GM12878 (cell line): ENCODE data around the gene NUP62. TPM values are rescaled to one million over a fixed set of nuclear protein-coding genes. Genes with fewer than 3 reads are reported as not detected.

Experiments used
- ASH2L ChIP-seq: fragments of 300-600, 200-600 bp; sonication (generic); IDR thresholded peaks from 2 replicates; pipeline ENCODE4 v1.6.1; 2017; ENCODE audit warnings: low read depth, mild to moderate bottlenecking, borderline replicate concordance
- ATF7 ChIP-seq: fragments of 450-650 bp; IDR thresholded peaks from 2 replicates; pipeline ENCODE4 v1.6.1; 2016; ENCODE audit warnings: low read depth, mild to moderate bottlenecking
- BMI1 ChIP-seq: fragments of 450-650 bp; IDR thresholded peaks from 2 replicates; pipeline ENCODE4 v1.6.1; 2016; ENCODE audit warnings: mild to moderate bottlenecking, moderate library complexity, borderline replicate concordance
- CBFB ChIP-seq: IDR thresholded peaks from 2 replicates; pipeline ENCODE4 v1.6.1; 2016; ENCODE audit warnings: antibody characterized with exemption, low read depth
- CBX5 ChIP-seq: sonication (generic); IDR thresholded peaks from 2 replicates; pipeline ENCODE4 v1.6.1; 2016; ENCODE audit warnings: low read depth, moderate library complexity, mild to moderate bottlenecking, inconsistent platforms
- CEBPB ChIP-seq, 2 experiments: fragments of 150-350 bp in 1 of 2; IDR thresholded peaks; 2 replicates each; pipeline ENCODE4 v1.6.1; 2012 to 2014; ENCODE audit warnings: low read depth in 2 of 2, low read length in 2 of 2, borderline replicate concordance in 1 of 2, inconsistent platforms in 1 of 2
- E2F4 ChIP-seq: IDR thresholded peaks from 2 replicates; pipeline ENCODE4 v1.6.1; 2012; ENCODE audit warnings: low read depth, low read length, improper control_type of control experiment
- EED ChIP-seq: sonication (generic); IDR thresholded peaks from 2 replicates; pipeline ENCODE4 v1.6.1; 2016; ENCODE audit warnings: antibody characterized with exemption, low read depth
- EGR1 ChIP-seq, 2 experiments: IDR thresholded peaks; 1 replicate in 1 of 2; 2 replicates in 1 of 2; pipeline ENCODE4 v1.6.1; 2011 to 2012; ENCODE audit warnings: low read depth in 2 of 2, low read length in 2 of 2, borderline replicate concordance in 1 of 2, mild to moderate bottlenecking in 1 of 2, moderate library complexity in 1 of 2
- GATAD2B ChIP-seq: fragments of 450-650 bp; conservative IDR thresholded peaks from 2 replicates; pipeline ENCODE4 v1.6.1; 2017; ENCODE audit warnings: low read depth, mild to moderate bottlenecking, moderate library complexity
- HDAC2 ChIP-seq: fragments of 200-600 bp; sonication (generic); IDR thresholded peaks from 2 replicates; pipeline ENCODE4 v1.6.1; 2017
- KDM1A ChIP-seq: fragments of 200-600 bp; sonication (generic); IDR thresholded peaks from 2 replicates; pipeline ENCODE4 v1.6.1; 2016; ENCODE audit warnings: borderline replicate concordance
- MXI1 ChIP-seq: fragments of 150-350 bp; IDR thresholded peaks from 2 replicates; pipeline ENCODE4 v1.6.1; 2011; ENCODE audit warnings: low read depth, mild to moderate bottlenecking, inconsistent platforms, low read length, improper control_type of control experiment
- NR2C1 ChIP-seq: fragments of 450-650 bp; IDR thresholded peaks from 2 replicates; pipeline ENCODE4 v1.6.1; 2017; ENCODE audit warnings: antibody characterized with exemption, mild to moderate bottlenecking, moderate library complexity
- PML ChIP-seq: IDR thresholded peaks from 2 replicates; pipeline ENCODE4 v1.6.1; 2012; ENCODE audit warnings: low read length, inconsistent platforms
- POLR2AphosphoS5 ChIP-seq: IDR thresholded peaks from 2 replicates; pipeline ENCODE4 v1.6.1; 2011; ENCODE audit warnings: mild to moderate bottlenecking, low read length, inconsistent platforms
- RCOR1 ChIP-seq: conservative IDR thresholded peaks from 2 replicates; pipeline ENCODE4 v1.6.1; 2012; ENCODE audit warnings: low read depth, low read length, improper control_type of control experiment
- RFX5 ChIP-seq: IDR thresholded peaks from 2 replicates; pipeline ENCODE4 v1.6.1; 2011; ENCODE audit warnings: low read depth, low read length, improper control_type of control experiment
- SKIL ChIP-seq: fragments of 450-650 bp; IDR thresholded peaks from 2 replicates; pipeline ENCODE4 v1.6.1; 2017; ENCODE audit warnings: mild to moderate bottlenecking, low read depth, inconsistent platforms; ENCODE audit not compliant: poor library complexity, severe bottlenecking
- SMAD1 ChIP-seq: fragments of 450-650 bp; IDR thresholded peaks from 2 replicates; pipeline ENCODE4 v1.6.1; 2018; ENCODE audit warnings: mild to moderate bottlenecking, low read depth; ENCODE audit not compliant: partially characterized antibody
- SMARCA5 ChIP-seq: fragments of 450-650 bp; IDR thresholded peaks from 2 replicates; pipeline ENCODE4 v1.6.1; 2017; ENCODE audit warnings: mild to moderate bottlenecking
- SREBF1 ChIP-seq: IDR thresholded peaks from 2 replicates; pipeline ENCODE4 v1.6.1; 2012; ENCODE audit warnings: mild to moderate bottlenecking, low read length
- SRF ChIP-seq, 2 experiments: IDR thresholded peaks; 2 replicates each; pipeline ENCODE4 v1.6.1; 2011; ENCODE audit warnings: low read depth in 2 of 2, low read length in 2 of 2, mild to moderate bottlenecking in 1 of 2, moderate library complexity in 1 of 2
- SUPT20H ChIP-seq: IDR thresholded peaks from 2 replicates; pipeline ENCODE4 v1.6.1; 2011; ENCODE audit warnings: low read depth, mild to moderate bottlenecking, low read length, moderate library complexity, borderline replicate concordance; ENCODE audit not compliant: control insufficient read depth
- WRNIP1 ChIP-seq: IDR thresholded peaks from 2 replicates; pipeline ENCODE4 v1.6.1; 2011; ENCODE audit warnings: low read depth, low read length, improper control_type of control experiment, borderline replicate concordance
- ZBTB33 ChIP-seq: fragments of 450-650 bp; IDR thresholded peaks from 2 replicates; pipeline ENCODE4 v1.6.1; 2017; ENCODE audit warnings: mild to moderate bottlenecking
- ZNF622 ChIP-seq: fragments of 450-650 bp; IDR thresholded peaks from 2 replicates; pipeline ENCODE4 v1.6.1; 2017; ENCODE audit warnings: mild to moderate bottlenecking, inconsistent platforms
- ZSCAN29 ChIP-seq: fragments of 450-650 bp; IDR thresholded peaks from 2 replicates; pipeline ENCODE4 v1.6.1; 2017; ENCODE audit warnings: mild to moderate bottlenecking, moderate library complexity
- polyA plus RNA-seq, 11 experiments: library from polyadenylated mRNA; depleted of rRNA in 4 of 11; unstranded in 6 of 11; stranded (reverse) in 5 of 11; fragments of >200 nt; fragmentation: Nextera tagmentation in 4 of 11; fragmentation: Illumina TruSeq in 1 of 11; extraction: Ambion mirVana in 4 of 11; extraction: Trizol in 1 of 11; gene quantifications; 1 replicate in 1 of 11; 2 replicates in 10 of 11; pipeline versions ENCODE4 v1.2.1 to v1.2.3, GENCODE V29; 2011 to 2016; ENCODE audit warnings: inconsistent platforms in 2 of 11, missing spikeins in 2 of 11, low read depth in 1 of 11
- total RNA-seq, 4 experiments: library from RNA; depleted of rRNA in 3 of 4; stranded (reverse); fragments of >200 nt in 3 of 4; fragmentation: Illumina TruSeq in 1 of 4; extraction: Trizol in 1 of 4; gene quantifications; 2 replicates each; pipeline versions ENCODE4 v1.2.1 to v1.2.3, GENCODE V29; 2013 to 2021

Gene NUP62
- total and polyA plus RNA-seq, 10 of the 15 experiments (the other 5 are each of a cell fraction or from before 2014, with no cell fraction given): 19.5 to 110 (median 66.9) TPM

- TF ChIP-seq HDAC2 (no peak), EGR1 (IDR thresholded peaks at IDR 0.05; ENCODE audit: borderline replicate concordance in 1 of 2, low read depth in 2 of 2, low read length in 2 of 2) (no peak), ASH2L (no peak), EED (peak; percentile 59; the same call in 1 of the 2 replicates), ATF7 (peak; percentile 40; the same call in 1 of the 2 replicates), RFX5 (no peak), CBFB (peak; percentile 37; the same call in 1 of the 2 replicates), MXI1 (no peak), SKIL (no peak), SUPT20H (no peak), GATAD2B (no peak), CBX5 (no peak), NR2C1 (no peak), ZBTB33 (no peak), KDM1A (no peak), SMARCA5 (no peak), SMAD1 (no peak), ZSCAN29 (no peak), BMI1 (no peak), POLR2AphosphoS5 (no peak), SREBF1 (0 out of 2 replicates have a peak, but pooled peaks have one; percentile 11), RCOR1 (no peak), SRF (IDR thresholded peaks at IDR 0.05; ENCODE audit: low read depth in 2 of 2, low read length in 2 of 2) (no peak), CEBPB (IDR thresholded peaks at IDR 0.05; ENCODE audit: borderline replicate concordance in 1 of 2, low read depth in 2 of 2, low read length in 2 of 2) (peak; percentile 50 to 98; a peak in 2 of 4 replicates), E2F4 (no peak), ZNF622 (no peak), WRNIP1 (no peak), PML (no peak)
These were observed 5.1 kb downstream of the NUP62 start (continued) for GRCh38 chr19:49924004-49924880.
